Muscle of leg (tissue), 16 donors: ENCODE results near the gene RNF43. TPM values are rescaled to one million over a fixed set of nuclear protein-coding genes. Genes with fewer than 3 reads are reported as not detected.

Experiments
- DNase-seq: peaks from one replicate; pipeline ENCODE4 v3.0.0; 2013
- H3K27ac ChIP-seq: one replicate; pipeline ENCODE4 v1.5.1; 2013; ENCODE audit warnings: mild to moderate bottlenecking, low read length, control low read depth
- H3K27me3 ChIP-seq: one replicate; pipeline ENCODE4 v1.6.1; 2013; ENCODE audit warnings: low read length; ENCODE audit not compliant: control insufficient read depth, insufficient read depth
- H3K36me3 ChIP-seq: one replicate; pipeline ENCODE4 v1.6.1; 2013; ENCODE audit warnings: low read length; ENCODE audit not compliant: control insufficient read depth, insufficient read depth
- H3K4me1 ChIP-seq: one replicate; pipeline ENCODE4 v1.6.1; 2013; ENCODE audit warnings: low read length; ENCODE audit not compliant: control insufficient read depth, insufficient read depth
- H3K4me3 ChIP-seq: one replicate; pipeline ENCODE4 v1.5.1; 2013; ENCODE audit warnings: low read length, control low read depth
- H3K9me3 ChIP-seq: replicated peaks from 2 replicates; pipeline ENCODE4 v1.6.1; 2013; ENCODE audit warnings: low read depth, low read length; ENCODE audit not compliant: control insufficient read depth
- WGBS: methylation state at CpG from one replicate; pipeline ENCODE4 v1.1.5; 2013; ENCODE audit warnings: missing lambda C conversion rate; ENCODE audit not compliant: insufficient coverage; 5-methylcytosine and 5-hydroxymethylcytosine counted together
- long read RNA-seq, 11 donors: transcript quantifications; one replicate each; lab custom pipeline, GENCODE V29; 2026
- polyA plus RNA-seq, 8 donors: library from polyadenylated mRNA; unstranded; fragments of 120-200 nt; gene quantifications; one replicate each; pipeline versions ENCODE4 v1.2.1 to v1.2.3, GENCODE V29; 2013; ENCODE audit warnings: inconsistent platforms in 1 of 8, low replicate concordance in 1 of 8; ENCODE audit not compliant: insufficient read length in 8 of 8, insufficient read depth in 1 of 8
- total RNA-seq: library from RNA; stranded (reverse); fragments of 120-200 nt; gene quantifications from one replicate; pipeline ENCODE4 v1.2.4, GENCODE V29; 2013

Gene RNF43
- total RNA-seq (0.04 TPM), polyA plus RNA-seq (1 to 10 TPM in 2 of 8 donors, under 1 TPM in 6; 0.04 to 1.6 (median 0.06) TPM)
- long read RNA-seq, donor 1: 0 reads
- long read RNA-seq, donor 2: 0 reads
- long read RNA-seq, donor 3: 0 reads
- long read RNA-seq, donor 4: 0 reads
- long read RNA-seq, donor 5: 0 reads
- long read RNA-seq, donor 6: 0 reads
- long read RNA-seq, donor 7: 0 reads
- long read RNA-seq, donor 8: 0 reads
- long read RNA-seq, donor 9: 0 reads
- long read RNA-seq, donor 10: 0 reads
- long read RNA-seq, donor 11: 0 reads

DNA sequence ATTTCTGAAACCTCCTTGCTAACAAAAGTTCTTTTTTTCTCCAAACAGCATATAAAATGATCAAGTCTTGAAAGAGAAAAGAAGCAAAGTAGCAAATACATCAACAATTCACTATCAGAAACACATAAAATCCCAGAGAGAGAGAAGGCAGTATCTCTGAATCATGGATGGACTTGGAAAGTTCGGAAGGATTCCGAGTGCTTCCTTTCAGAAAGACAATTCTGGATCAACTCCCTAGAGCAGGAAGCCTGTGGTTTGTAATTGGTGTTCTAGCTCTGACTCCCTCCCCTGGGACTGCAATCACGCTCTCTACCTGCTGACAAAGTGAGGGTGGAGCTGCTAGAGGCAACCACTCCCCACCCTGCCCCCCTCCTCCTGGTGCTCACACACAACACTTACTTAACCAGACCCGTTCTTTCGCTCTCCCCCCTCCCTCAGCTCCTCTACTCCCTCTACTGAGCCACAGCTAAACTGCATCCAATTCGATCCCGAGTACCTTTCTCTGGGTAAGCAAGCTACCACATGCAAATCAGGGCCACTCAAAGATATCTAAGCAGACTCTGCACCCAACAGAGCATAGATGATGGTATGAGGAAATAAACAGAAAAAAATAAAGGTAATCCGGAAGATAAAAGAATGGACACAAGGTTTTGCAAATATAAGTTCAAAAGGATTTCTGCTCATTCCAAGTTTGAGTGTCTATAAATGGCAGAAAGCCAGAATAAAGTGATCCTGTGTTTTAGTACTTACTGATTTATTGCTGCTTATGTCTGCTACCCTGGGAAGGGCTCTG is at the start of gene RNF43:
RNF43 (minus strand) TSS at position 235 of the 793 bp plus-strand sequence. CDS start 1,957 bp downstream, outside the sequence.
- Histone ChIP-seq H3K27ac (no peak within 1 kb of the TSS), H3K27me3 (peaks cover 6% of the 10 kb centered on the region), H3K36me3 (no peaks in the 10 kb centered on the region), H3K4me1 (peaks cover 3% of the 10 kb centered on the region), H3K4me3 (peak within 1 kb of the TSS; percentile 29), H3K9me3 (no peaks in the 10 kb centered on the region)
- 0% methylated on average over 3 of the region's 8 CpGs for whole genome bisulfite sequencing
- peak; percentile 86 for DNase-seq

DNA sequence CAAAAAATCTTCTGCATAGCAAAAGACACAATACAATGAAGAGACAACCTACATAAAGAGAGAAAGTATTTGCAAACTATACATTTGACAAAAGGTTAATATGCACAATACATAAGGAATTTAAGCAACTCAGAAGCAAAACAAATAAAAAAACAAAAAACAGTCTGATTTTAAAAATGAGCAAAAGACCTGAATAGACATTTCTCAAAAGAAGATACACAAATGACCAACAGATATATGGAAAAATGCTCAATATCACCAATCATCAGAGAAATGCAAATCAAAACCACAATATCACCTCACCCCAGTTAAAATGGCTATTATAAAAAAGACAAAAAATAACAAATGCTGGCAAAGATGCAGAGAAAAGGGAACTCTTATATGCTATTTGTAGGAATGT is 38.2 kb upstream of the RNF43 start:
- no peak overlapping the region for H3K27ac ChIP-seq
- H3K4me3 ChIP-seq: no peak overlapping the region
- no peak for DNase-seq
- no peaks in the 10 kb centered on the region for H3K27me3 ChIP-seq
- no peaks in the 10 kb centered on the region for H3K9me3 ChIP-seq
- H3K36me3 ChIP-seq: no peaks in the 10 kb centered on the region
- H3K4me1 ChIP-seq: no peaks in the 10 kb centered on the region

GRCh38 chr17:58452738-58453137 is 35.4 kb upstream of the RNF43 start:
- WGBS: 80% methylated on average over 1 of the region's 1 CpG
- no peaks in the 10 kb centered on the region for H3K27me3 ChIP-seq
- no peak for DNase-seq
- no peaks in the 10 kb centered on the region for H3K36me3 ChIP-seq
- no peak overlapping the region for H3K4me3 ChIP-seq
- H3K9me3 ChIP-seq: no peaks in the 10 kb centered on the region
- H3K4me1 ChIP-seq: no peaks in the 10 kb centered on the region
- H3K27ac ChIP-seq: no peak overlapping the region

DNA sequence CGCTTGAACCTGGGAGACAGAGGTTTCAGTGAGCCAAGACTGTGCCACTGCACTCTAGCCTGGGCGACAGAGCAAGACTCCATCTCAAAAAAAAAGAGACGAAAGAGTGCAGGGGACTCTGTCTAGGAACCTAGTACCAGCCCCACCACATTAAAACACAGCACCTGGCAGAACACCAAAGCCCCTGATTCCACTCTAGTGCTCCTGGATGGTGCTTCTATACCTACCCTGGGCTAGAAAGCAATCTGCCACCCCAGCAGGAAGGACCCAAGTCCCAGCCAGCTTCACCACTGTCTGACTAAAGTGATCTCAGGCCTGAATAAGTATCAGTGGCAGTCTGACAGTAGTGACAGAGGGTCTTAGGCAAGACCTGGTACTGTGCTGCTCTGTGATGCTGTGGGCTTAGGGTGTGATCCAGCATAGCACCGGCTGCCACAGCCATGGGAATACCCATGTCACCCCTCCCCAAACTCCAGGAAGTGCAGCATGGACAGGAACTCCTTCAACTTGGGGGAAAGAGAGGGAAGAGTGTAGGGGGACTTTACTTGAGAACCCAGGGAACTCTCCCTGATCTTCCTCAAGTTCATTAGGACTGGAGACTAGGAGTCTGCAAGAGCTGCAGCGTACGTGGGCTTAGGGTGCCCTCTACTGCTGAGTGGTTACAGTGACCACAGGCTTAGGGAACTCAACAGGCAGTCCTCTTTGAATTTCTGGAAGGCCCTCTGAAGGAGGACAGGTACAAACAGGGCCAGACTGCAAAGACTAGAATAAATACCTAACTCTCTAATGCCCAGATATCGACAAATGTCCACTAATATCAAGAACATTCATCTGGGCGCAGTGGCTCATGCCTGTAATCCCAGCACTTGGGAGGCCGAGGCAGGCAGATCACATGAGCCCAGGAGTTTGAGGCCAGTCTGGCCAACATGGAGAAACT is 30.0 kb upstream of the RNF43 start:
- Histone ChIP-seq H3K27me3 (no peaks in the 10 kb centered on the region), H3K36me3 (no peaks in the 10 kb centered on the region), H3K27ac (no peak overlapping the region), H3K4me1 (no peaks in the 10 kb centered on the region), H3K4me3 (no peak overlapping the region), H3K9me3 (no peaks in the 10 kb centered on the region)
- WGBS: 64% methylated on average over 7 of the region's 9 CpGs
- peak; percentile 58 for DNase-seq

GRCh38 chr17:58446086-58446485 is 28.8 kb upstream of the RNF43 start:
- DNase-seq: no peak
- Histone ChIP-seq H3K27ac (no peak overlapping the region), H3K4me1 (no peaks in the 10 kb centered on the region), H3K4me3 (no peak overlapping the region), H3K9me3 (no peaks in the 10 kb centered on the region), H3K36me3 (no peaks in the 10 kb centered on the region), H3K27me3 (no peaks in the 10 kb centered on the region)
- WGBS: 94% methylated on average over 1 of the region's 6 CpGs

- Histone ChIP-seq H3K4me1 (no peaks in the 10 kb centered on the region), H3K27me3 (no peaks in the 10 kb centered on the region), H3K27ac (no peak overlapping the region), H3K36me3 (no peaks in the 10 kb centered on the region), H3K4me3 (no peak overlapping the region), H3K9me3 (no peaks in the 10 kb centered on the region)
- DNase-seq: no peak
- 60% methylated on average over 1 of the region's 5 CpGs for WGBS
These were observed 19.5 kb upstream of the RNF43 start for GRCh38 chr17:58436805-58437239.

GRCh38 chr17:58436245-58436644 is 18.9 kb upstream of the RNF43 start:
- Histone ChIP-seq H3K27me3 (no peaks in the 10 kb centered on the region), H3K9me3 (no peaks in the 10 kb centered on the region), H3K4me1 (no peaks in the 10 kb centered on the region), H3K27ac (no peak overlapping the region), H3K4me3 (no peak overlapping the region), H3K36me3 (no peaks in the 10 kb centered on the region)
- no peak for DNase-seq

DNA sequence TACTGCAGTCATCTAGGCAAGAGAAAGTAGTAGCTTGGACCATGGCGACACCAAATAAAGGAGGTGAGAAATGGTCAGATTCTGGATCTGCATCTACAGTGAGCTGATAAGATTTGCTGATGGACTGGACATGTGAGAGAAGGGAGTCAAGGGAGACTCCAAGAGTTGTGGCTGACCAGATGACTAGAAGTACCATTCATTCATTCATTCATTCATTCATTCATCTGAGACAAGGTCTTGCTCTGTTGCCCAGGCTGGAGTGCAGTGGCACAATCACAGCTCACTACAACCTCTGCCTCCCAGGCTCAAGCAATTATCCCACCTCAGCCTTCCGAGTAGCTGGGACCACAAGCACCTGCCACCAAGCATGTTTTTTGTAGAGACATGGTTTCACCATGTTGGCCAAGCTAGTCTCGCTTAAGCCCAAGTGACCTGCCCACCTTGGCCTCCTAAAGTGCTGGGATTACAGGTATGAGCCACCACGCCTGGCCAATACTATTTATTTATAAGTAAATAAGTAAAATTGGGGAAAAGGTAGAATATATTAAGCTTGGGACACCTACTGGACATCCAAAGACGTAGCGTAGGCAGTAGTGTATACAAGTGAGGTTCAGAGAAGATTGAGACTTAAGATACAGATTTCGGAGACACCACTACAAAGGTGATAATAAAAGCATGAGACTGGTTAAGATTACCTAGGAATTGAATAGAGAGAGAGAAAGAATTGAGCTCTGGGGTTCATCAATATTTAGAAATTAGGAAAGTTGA is 15.7 kb upstream of the RNF43 start:
- Histone ChIP-seq H3K9me3 (no peaks in the 10 kb centered on the region), H3K27ac (no peak overlapping the region), H3K36me3 (no peaks in the 10 kb centered on the region), H3K4me1 (no peaks in the 10 kb centered on the region), H3K4me3 (no peak overlapping the region), H3K27me3 (no peaks in the 10 kb centered on the region)
- 100% methylated on average over 3 of the region's 7 CpGs for WGBS
- DNase-seq: no peak

DNA sequence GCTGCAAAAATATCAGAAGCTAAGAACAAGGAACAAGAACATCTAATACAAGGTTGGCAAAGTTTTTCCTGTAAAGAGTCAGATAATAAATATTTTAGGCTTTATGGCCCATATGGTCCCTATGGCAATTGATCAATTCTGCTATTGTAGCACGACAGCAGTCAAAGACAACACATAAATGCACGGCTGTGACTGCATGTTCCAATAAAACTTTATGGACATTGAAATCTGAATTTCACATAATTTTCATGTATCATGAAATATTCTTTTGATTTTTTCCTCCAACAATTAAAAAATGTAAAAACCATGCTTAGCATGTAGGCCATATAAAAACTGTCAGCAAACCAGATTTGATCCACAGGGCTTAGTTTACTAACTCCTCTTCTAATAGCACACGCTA is 10.5 kb upstream of the RNF43 start:
- Histone ChIP-seq H3K36me3 (no peaks in the 10 kb centered on the region), H3K4me3 (no peak overlapping the region), H3K4me1 (no peaks in the 10 kb centered on the region), H3K27ac (no peak overlapping the region), H3K27me3 (no peaks in the 10 kb centered on the region), H3K9me3 (no peaks in the 10 kb centered on the region)
- no CpG with 5 or more reads among the region's 3 CpGs for WGBS
- no peak for DNase-seq
